Right cardiac atrium (tissue), 5 donors: ENCODE data around the gene NLGN4X. TPM values are rescaled to one million over a fixed set of nuclear protein-coding genes. Genes with fewer than 3 reads are reported as not detected.

ENCODE experiments used
- ATAC-seq, 2 donors: fragments of 200-7000 bp; cut with Tn5 transposase; one replicate each; pipeline versions ENCODE4 v1.8.0 to v1.9.1; 2020; ENCODE audit warnings: moderate library complexity in 2 of 2, mild to moderate bottlenecking in 1 of 2
- DNase-seq, 3 donors: peaks; one replicate each; pipeline ENCODE4 v3.0.0-alpha.2; 2020
- H3K27ac ChIP-seq: one replicate; pipeline ENCODE4 v1.5.1; 2013; ENCODE audit warnings: mild to moderate bottlenecking, low read length, control low read depth, moderate library complexity
- H3K27me3 ChIP-seq: one replicate; pipeline ENCODE4 v1.6.1; 2013; ENCODE audit not compliant: control insufficient read depth, insufficient read depth
- H3K4me1 ChIP-seq: one replicate; pipeline ENCODE4 v1.6.1; 2013; ENCODE audit warnings: low read length; ENCODE audit not compliant: control insufficient read depth, insufficient read depth
- H3K4me3 ChIP-seq: one replicate; pipeline ENCODE4 v1.5.1; 2013; ENCODE audit warnings: low read length, control low read depth
- H3K9me3 ChIP-seq: one replicate; pipeline ENCODE4 v1.6.1; 2013; ENCODE audit warnings: low read length; ENCODE audit not compliant: control insufficient read depth
- WGBS: extraction: QIAGEN DNeasy Blood & Tissue Kit; methylation state at CpG from one replicate; pipeline ENCODE4 v1.1.7; 2013; 5-methylcytosine and 5-hydroxymethylcytosine counted together
- intact Hi-C, 4 donors: fragments of 100-400 bp; cut with DNase I; formaldehyde crosslinking; loops; one replicate each; pipeline versions ENCODE4 v1.11.0 to v1.14.0; 2022 to 2023
- polyA plus RNA-seq: library from polyadenylated mRNA; stranded (reverse); fragments of 200-250 nt; gene quantifications from one replicate; pipeline ENCODE4 v1.2.3, GENCODE V29; 2013
- total RNA-seq, 4 donors: library from RNA; stranded (reverse); fragmentation: NEBNext Ultra II Directional; extraction: Animal tissue kit (Norgen Biotek cat#: 25700); gene quantifications; one replicate each; pipeline ENCODE4 v1.2.1, GENCODE V29; 2021
- donor health status: healthy with polysubstance abuse.
- donor health status: DM: no; HTN: yes; CAD: no.
- donor health status: DM: no; HTN: no; CAD: no.
- donor health status: DM: no; HTN: yes; CAD: no; lungs with severe emphysema.
- donor health status: DM: yes; HTN: yes; CAD: no.

NLGN4X gene
- total and polyA plus RNA-seq, 5 donors: 2.4 to 10.0 (median 6.7) TPM

- no peak for ATAC-seq
- H3K4me3 ChIP-seq: no peak overlapping the region
- no peak overlapping the region for H3K27ac ChIP-seq
- intact Hi-C loops: no loop called here
- H3K9me3 ChIP-seq: no peaks in the 10 kb centered on the region
- 86% methylated on average over 2 of the region's 2 CpGs for WGBS
- H3K27me3 ChIP-seq: no peaks in the 10 kb centered on the region
- no peak for DNase-seq
- H3K4me1 ChIP-seq: no peaks in the 10 kb centered on the region
Measured at GRCh38 chrX:6012357-6012756, 216.3 kb downstream of the NLGN4X start.

GRCh38 chrX:6005856-6006255 lies 222.8 kb downstream of the NLGN4X start:
- Histone ChIP-seq H3K4me3 (no peak overlapping the region), H3K27me3 (no peaks in the 10 kb centered on the region), H3K9me3 (no peaks in the 10 kb centered on the region), H3K27ac (no peak overlapping the region), H3K4me1 (no peaks in the 10 kb centered on the region)
- no peak for ATAC-seq
- DNase-seq: no peak
- intact Hi-C loops: no loop called here

- intact Hi-C loops: no loop called here
- DNase-seq (no peak), ATAC-seq (peak in 1 of 2 donors; percentile 74)
- Histone ChIP-seq H3K9me3 (no peaks in the 10 kb centered on the region), H3K4me1 (no peaks in the 10 kb centered on the region), H3K27me3 (no peaks in the 10 kb centered on the region), H3K27ac (no peak overlapping the region), H3K4me3 (no peak overlapping the region)
- WGBS: 44% methylated on average over 4 of the region's 4 CpGs
Measured at GRCh38 chrX:6004529-6004928, 224.1 kb downstream of the NLGN4X start.

DNA sequence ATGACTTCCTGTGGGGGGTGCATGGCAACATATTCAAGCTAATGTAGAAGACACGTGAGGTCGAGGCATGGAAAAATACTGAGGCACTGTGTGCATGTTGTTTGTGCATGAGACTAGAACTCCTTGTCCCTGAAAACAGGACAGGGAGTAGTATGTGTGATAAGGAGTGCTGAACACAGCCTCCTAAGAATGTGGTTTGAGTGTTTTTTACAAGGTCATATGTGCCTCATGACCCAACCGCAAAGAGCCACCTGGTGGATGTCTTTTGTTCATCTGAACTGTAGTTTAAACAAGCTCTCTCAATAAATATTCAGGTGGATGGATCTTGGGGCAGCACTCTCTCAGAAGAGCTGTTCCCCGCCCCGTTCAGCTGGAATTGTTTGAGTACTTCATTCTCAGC lies 226.6 kb downstream of the NLGN4X start:
- ATAC-seq (peak; percentile 64 to 80), DNase-seq (no peak)
- WGBS: 67% methylated on average over 5 of the region's 5 CpGs
- H3K27ac ChIP-seq: no peak overlapping the region
- no peak overlapping the region for H3K4me3 ChIP-seq
- H3K4me1 ChIP-seq: no peaks in the 10 kb centered on the region
- intact Hi-C loops: no loop called here
- H3K9me3 ChIP-seq: no peaks in the 10 kb centered on the region
- no peaks in the 10 kb centered on the region for H3K27me3 ChIP-seq

- WGBS: 64% methylated on average over 3 of the region's 3 CpGs
- no peak for DNase-seq
- no peaks in the 10 kb centered on the region for H3K9me3 ChIP-seq
- no peak for ATAC-seq
- H3K4me1 ChIP-seq: no peaks in the 10 kb centered on the region
- no peak overlapping the region for H3K4me3 ChIP-seq
- intact Hi-C loops: no loop called here
- no peaks in the 10 kb centered on the region for H3K27me3 ChIP-seq
- H3K27ac ChIP-seq: no peak overlapping the region
Measured at GRCh38 chrX:5998901-5999300, 229.8 kb downstream of the NLGN4X start.

DNA sequence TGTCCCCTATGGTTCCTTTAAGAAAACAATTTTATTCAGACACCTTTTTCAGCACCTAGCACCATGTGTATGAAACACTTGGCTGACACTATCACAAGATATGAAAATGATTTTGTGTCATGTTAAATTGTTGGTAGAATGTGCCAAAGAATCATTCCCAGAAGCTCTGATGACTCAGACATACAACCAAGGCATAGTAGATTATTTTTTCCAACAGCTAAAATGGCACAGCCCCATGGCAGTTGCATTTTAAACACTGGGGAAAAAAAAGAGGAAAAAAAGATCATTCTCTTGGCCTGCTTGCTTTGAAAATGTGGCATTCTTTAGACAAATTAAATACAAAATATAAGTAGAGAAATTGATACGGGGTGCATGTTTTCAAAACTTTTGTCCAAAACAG lies 230.2 kb downstream of the NLGN4X start:
- WGBS: 79% methylated on average over 1 of the region's 1 CpG
- Histone ChIP-seq H3K9me3 (no peaks in the 10 kb centered on the region), H3K27ac (no peak overlapping the region), H3K27me3 (no peaks in the 10 kb centered on the region), H3K4me1 (no peaks in the 10 kb centered on the region), H3K4me3 (no peak overlapping the region)
- DNase-seq: no peak
- ATAC-seq: no peak
- intact Hi-C loops: no loop called here

DNA sequence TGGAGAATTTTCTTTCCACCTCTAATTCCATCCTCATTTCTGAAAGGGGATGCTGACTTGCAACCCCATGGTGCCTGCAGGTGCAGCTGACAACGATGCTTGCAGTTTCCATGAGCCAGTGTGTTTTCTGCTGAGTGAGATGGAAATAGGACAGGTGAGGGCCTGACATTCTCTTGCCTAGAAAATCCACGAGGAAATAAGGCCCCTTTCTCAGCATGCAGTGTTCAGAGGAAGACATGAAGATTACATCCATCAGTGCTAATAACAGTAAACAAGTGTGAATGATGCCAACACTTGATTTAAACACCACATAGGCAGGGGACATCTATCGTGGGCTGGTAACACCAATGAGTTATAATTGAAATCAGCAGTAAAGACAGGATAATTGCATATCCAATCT lies 237.3 kb downstream of the NLGN4X start:
- 62% methylated on average over 3 of the region's 3 CpGs for WGBS
- DNase-seq: no peak
- Histone ChIP-seq H3K9me3 (no peaks in the 10 kb centered on the region), H3K27me3 (no peaks in the 10 kb centered on the region), H3K27ac (no peak overlapping the region), H3K4me1 (no peaks in the 10 kb centered on the region), H3K4me3 (no peak overlapping the region)
- no peak for ATAC-seq
- intact Hi-C loops: no loop called here

DNA sequence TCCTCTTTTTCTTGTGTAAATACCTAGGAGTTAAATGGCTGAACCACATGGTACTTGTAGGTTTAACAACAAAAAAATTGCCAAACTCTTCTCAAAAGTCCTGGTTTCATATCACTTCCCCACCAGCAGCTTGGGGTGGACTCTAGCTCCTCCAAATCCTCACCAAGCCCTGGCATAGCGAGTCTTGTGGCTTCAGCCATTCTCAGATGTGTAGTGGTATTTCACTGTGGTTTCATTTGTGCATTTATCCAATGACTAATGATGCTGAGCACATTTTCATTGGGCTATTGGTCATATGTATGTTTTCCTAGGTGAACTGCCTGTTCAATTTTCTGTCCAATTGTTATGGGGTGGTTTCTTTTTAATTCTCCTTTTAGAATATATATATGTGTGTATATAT lies 249.3 kb downstream of the NLGN4X start:
- ATAC-seq (no peak), DNase-seq (no peak)
- Histone ChIP-seq H3K4me1 (no peaks in the 10 kb centered on the region), H3K27me3 (no peaks in the 10 kb centered on the region), H3K9me3 (no peaks in the 10 kb centered on the region), H3K4me3 (no peak overlapping the region), H3K27ac (no peak overlapping the region)
- intact Hi-C loops: no loop called here
- 65% methylated on average over 1 of the region's 1 CpG for WGBS

DNA sequence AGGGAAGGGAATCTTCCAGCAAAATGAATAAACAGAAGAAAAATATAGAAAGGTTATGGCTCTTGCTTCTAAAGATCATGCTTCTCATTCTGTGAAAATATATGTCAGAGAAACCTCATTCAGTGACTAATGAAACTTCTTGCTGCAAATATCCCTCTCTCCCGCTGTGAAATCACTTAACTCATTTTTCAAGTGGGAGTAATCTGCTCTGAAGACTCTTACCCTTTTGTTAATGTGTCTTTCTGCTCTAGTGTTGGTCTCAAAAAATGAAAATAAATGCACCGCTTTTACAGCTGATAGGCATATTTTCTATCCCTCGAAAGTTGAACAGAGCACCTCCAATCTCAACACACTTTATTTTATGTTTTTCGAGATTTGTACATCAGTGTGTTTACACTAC lies 252.3 kb downstream of the NLGN4X start:
- H3K4me1 ChIP-seq: no peaks in the 10 kb centered on the region
- no peak overlapping the region for H3K4me3 ChIP-seq
- 72% methylated on average over 4 of the region's 4 CpGs for WGBS
- ATAC-seq (no peak), DNase-seq (no peak)
- no peaks in the 10 kb centered on the region for H3K9me3 ChIP-seq
- no peaks in the 10 kb centered on the region for H3K27me3 ChIP-seq
- intact Hi-C loops: no loop called here
- no peak overlapping the region for H3K27ac ChIP-seq

DNA sequence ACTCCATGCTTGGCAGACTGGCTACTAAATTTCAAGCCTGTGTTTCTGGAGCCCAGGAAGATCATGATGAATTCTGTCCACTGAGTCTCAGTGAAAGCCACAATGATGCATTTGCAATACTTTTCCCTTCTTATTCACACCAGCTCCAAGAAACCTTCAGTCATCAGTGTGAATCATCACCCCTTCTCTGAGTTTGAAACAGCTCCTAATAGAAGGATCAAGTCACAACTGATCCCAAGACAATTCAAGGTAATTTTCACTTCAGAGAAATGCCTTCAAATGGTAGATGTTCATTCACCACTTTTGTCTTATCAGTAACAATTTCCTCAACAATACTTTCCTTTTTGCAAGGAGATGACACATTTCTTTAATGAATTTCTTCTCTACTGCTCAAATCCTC lies 257.4 kb downstream of the NLGN4X start:
- Histone ChIP-seq H3K27me3 (no peaks in the 10 kb centered on the region), H3K9me3 (no peaks in the 10 kb centered on the region), H3K27ac (no peak overlapping the region), H3K4me1 (no peaks in the 10 kb centered on the region), H3K4me3 (no peak overlapping the region)
- ATAC-seq (no peak), DNase-seq (no peak)
- intact Hi-C loops: no loop called here

- intact Hi-C loops: no loop called here
- no peak overlapping the region for H3K27ac ChIP-seq
Measured at GRCh38 chrX:5965406-5965805, 263.3 kb downstream of the NLGN4X start.

DNA sequence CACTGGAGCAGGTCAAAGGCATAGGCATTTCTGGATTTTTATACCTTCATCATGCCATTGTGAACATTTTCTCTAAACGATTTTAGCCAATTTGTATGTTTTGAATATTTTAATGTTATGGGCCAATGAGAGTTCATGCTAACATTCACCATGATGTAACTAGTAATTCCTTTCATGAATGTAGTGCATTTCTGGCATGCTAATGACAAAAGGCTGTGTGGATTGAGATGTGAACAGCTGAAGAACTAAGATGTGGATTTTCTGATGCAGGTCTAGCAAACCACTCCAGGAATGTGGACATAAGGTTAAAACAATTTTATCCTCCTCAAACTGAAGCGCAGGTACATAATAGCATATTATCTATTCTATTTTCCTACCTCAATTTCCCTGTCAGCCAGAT lies 269.4 kb downstream of the NLGN4X start:
- no peaks in the 10 kb centered on the region for H3K27me3 ChIP-seq
- ATAC-seq (no peak), DNase-seq (no peak)
- H3K9me3 ChIP-seq: no peaks in the 10 kb centered on the region
- H3K4me3 ChIP-seq: no peak overlapping the region
- H3K27ac ChIP-seq: no peak overlapping the region
- WGBS: 81% methylated on average over 2 of the region's 2 CpGs
- intact Hi-C loops: no loop called here
- no peaks in the 10 kb centered on the region for H3K4me1 ChIP-seq

More at GRCh38 chrX:5965406-5965805, 263.3 kb downstream of the NLGN4X start:
- H3K27me3 ChIP-seq: no peaks in the 10 kb centered on the region
- DNase-seq: no peak
- no peaks in the 10 kb centered on the region for H3K9me3 ChIP-seq
- no peaks in the 10 kb centered on the region for H3K4me1 ChIP-seq
- ATAC-seq: no peak
- H3K4me3 ChIP-seq: no peak overlapping the region
- WGBS: 85% methylated on average over 3 of the region's 3 CpGs
